Fibroblast of lung (primary cell): ENCODE data around the gene ZNF622. TPM values are rescaled to one million over a fixed set of nuclear protein-coding genes. Genes with fewer than 3 reads are reported as not detected.
"Not testable (repeated sequence)": the region's sequence is repeated elsewhere in the genome, so short reads cannot be mapped to it uniquely, and the experiment has no call there.

Experiments used
- DNase-seq, 2 donors: peaks; one replicate each; pipeline versions ENCODE4 v3.0.0 to v3.0.0-alpha.2; 2010; ENCODE audit warnings: low read depth in 2 of 2
- H2AFZ ChIP-seq: 2 replicates; pipeline ENCODE4 v1.5.1; 2012; ENCODE audit warnings: low read length, control low read depth, inconsistent platforms
- H3K27ac ChIP-seq: 2 replicates; pipeline ENCODE4 v1.5.1; 2011; ENCODE audit warnings: low read length, control low read depth; ENCODE audit not compliant: insufficient read depth
- H3K27me3 ChIP-seq: 2 replicates; pipeline ENCODE4 v1.5.1; 2011; ENCODE audit warnings: mild to moderate bottlenecking, low read length; ENCODE audit not compliant: control insufficient read depth, insufficient read depth
- H3K36me3 ChIP-seq: 2 replicates; pipeline ENCODE4 v1.5.1; 2011; ENCODE audit warnings: low read length; ENCODE audit not compliant: control insufficient read depth, insufficient read depth
- H3K4me1 ChIP-seq: 2 replicates; pipeline ENCODE4 v1.5.1; 2011; ENCODE audit warnings: low read length; ENCODE audit not compliant: control insufficient read depth, insufficient read depth; ENCODE audit errors: extremely low read depth
- H3K4me2 ChIP-seq: 2 replicates; pipeline ENCODE4 v1.5.1; 2011; ENCODE audit warnings: low read length, control low read depth; ENCODE audit not compliant: insufficient read depth; ENCODE audit errors: extremely low read depth
- H3K4me3 ChIP-seq, 4 experiments: fragments of 200-600 bp in 1 of 4; sonication (generic) in 1 of 4; replicated peaks in 1 of 4; 2 replicates each; pipeline ENCODE4 v1.5.1; 2011 to 2016; ENCODE audit warnings: low read length in 4 of 4, low read depth in 3 of 4, mild to moderate bottlenecking in 3 of 4, control low read depth in 2 of 4, inconsistent platforms in 1 of 4, mixed read lengths in 1 of 4; ENCODE audit not compliant: insufficient read depth in 1 of 4; ENCODE audit errors: control extremely low read depth in 1 of 4
- H3K79me2 ChIP-seq: 2 replicates; pipeline ENCODE4 v1.5.1; 2012; ENCODE audit warnings: mild to moderate bottlenecking, low read length, inconsistent platforms; ENCODE audit not compliant: control insufficient read depth, insufficient read depth
- H3K9ac ChIP-seq: 2 replicates; pipeline ENCODE4 v1.5.1; 2011; ENCODE audit warnings: mild to moderate bottlenecking, low read length, control low read depth; ENCODE audit not compliant: insufficient read depth
- H3K9me3 ChIP-seq: 2 replicates; pipeline ENCODE4 v1.5.1; 2012; ENCODE audit warnings: low read depth, low read length; ENCODE audit not compliant: control insufficient read depth, insufficient read depth
- H4K20me1 ChIP-seq: 2 replicates; pipeline ENCODE4 v1.5.1; 2011; ENCODE audit warnings: low read length; ENCODE audit not compliant: control insufficient read depth, insufficient read depth; ENCODE audit errors: extremely low read depth
- EZH2 ChIP-seq: IDR thresholded peaks from 2 replicates; pipeline ENCODE4 v1.5.1; 2012; ENCODE audit warnings: low read length, control low read depth, mild to moderate bottlenecking; ENCODE audit errors: missing control alignments
- polyA plus RNA-seq, 2 donors: library from polyadenylated mRNA; depleted of rRNA in 1 of 2; stranded (reverse) in 1 of 2; unstranded in 1 of 2; fragments of >200 nt; gene quantifications; 2 replicates each; pipeline ENCODE4 v1.2.1, GENCODE V29; 2011 to 2012; ENCODE audit warnings: missing spikeins in 1 of 2
- total RNA-seq: library from RNA; depleted of rRNA; stranded (reverse); fragments of >200 nt; gene quantifications from 2 replicates; pipeline ENCODE4 v1.2.1, GENCODE V29; 2014
- TF ChIP-seq, protein P1 (sequence below), 2 donors: IDR thresholded peaks in 1 of 2; conservative IDR thresholded peaks in 1 of 2; 1 replicate in 1 of 2; 2 replicates in 1 of 2; pipeline ENCODE4 v1.5.1; 2011 to 2012; ENCODE audit warnings: low read length in 2 of 2, control low read depth in 1 of 2, inconsistent platforms in 1 of 2, low read depth in 1 of 2, mild to moderate bottlenecking in 1 of 2

Gene ZNF622
- total and polyA plus RNA-seq, 2 donors (not counting 1 experiment from before 2014, with no cell fraction given) = 27.5 to 45.4 TPM

DNA sequence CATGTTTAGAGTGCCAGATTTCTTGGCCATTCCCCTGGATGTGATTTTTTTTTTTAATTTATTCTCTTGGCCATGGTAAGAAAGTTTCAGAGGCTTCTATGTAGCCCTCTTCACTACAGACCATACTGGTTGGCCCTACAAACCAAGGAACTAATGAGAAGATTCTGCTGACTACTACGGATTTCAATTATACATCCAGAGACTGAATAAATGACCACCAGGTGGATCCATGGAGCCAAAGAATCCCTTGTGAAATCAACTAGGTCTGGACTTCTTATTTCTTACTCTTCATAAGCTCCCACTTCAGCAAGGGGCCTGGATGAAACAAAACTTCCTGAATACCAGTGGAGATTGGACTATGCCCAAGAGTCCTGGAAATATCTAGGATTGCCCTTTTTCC is 27.6 kb downstream of the ZNF622 start:
- TF ChIP-seq EZH2 = no peak
- TF ChIP-seq, protein P1, sequence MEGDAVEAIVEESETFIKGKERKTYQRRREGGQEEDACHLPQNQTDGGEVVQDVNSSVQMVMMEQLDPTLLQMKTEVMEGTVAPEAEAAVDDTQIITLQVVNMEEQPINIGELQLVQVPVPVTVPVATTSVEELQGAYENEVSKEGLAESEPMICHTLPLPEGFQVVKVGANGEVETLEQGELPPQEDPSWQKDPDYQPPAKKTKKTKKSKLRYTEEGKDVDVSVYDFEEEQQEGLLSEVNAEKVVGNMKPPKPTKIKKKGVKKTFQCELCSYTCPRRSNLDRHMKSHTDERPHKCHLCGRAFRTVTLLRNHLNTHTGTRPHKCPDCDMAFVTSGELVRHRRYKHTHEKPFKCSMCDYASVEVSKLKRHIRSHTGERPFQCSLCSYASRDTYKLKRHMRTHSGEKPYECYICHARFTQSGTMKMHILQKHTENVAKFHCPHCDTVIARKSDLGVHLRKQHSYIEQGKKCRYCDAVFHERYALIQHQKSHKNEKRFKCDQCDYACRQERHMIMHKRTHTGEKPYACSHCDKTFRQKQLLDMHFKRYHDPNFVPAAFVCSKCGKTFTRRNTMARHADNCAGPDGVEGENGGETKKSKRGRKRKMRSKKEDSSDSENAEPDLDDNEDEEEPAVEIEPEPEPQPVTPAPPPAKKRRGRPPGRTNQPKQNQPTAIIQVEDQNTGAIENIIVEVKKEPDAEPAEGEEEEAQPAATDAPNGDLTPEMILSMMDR (conservative IDR thresholded peaks at IDR 0.05 in 1 of 2, IDR thresholded peaks at IDR 0.05 in 1 of 2; ENCODE audit: low read depth in 1 of 2, low read length in 2 of 2) = no peak
- no peaks in the 10 kb centered on the region for H3K4me1 ChIP-seq
- H3K79me2 ChIP-seq = no peaks in the 10 kb centered on the region
- no peaks in the 10 kb centered on the region for H4K20me1 ChIP-seq
- no peaks in the 10 kb centered on the region for H3K27me3 ChIP-seq
- H3K4me2 ChIP-seq = no peak overlapping the region
- no peaks in the 10 kb centered on the region for H3K36me3 ChIP-seq
- H2AFZ ChIP-seq = no peak overlapping the region
- H3K9ac ChIP-seq = no peak overlapping the region
- no peak overlapping the region for H3K4me3 ChIP-seq
- H3K27ac ChIP-seq = no peak overlapping the region
- DNase-seq = no peak
- no peaks in the 10 kb centered on the region for H3K9me3 ChIP-seq

DNA sequence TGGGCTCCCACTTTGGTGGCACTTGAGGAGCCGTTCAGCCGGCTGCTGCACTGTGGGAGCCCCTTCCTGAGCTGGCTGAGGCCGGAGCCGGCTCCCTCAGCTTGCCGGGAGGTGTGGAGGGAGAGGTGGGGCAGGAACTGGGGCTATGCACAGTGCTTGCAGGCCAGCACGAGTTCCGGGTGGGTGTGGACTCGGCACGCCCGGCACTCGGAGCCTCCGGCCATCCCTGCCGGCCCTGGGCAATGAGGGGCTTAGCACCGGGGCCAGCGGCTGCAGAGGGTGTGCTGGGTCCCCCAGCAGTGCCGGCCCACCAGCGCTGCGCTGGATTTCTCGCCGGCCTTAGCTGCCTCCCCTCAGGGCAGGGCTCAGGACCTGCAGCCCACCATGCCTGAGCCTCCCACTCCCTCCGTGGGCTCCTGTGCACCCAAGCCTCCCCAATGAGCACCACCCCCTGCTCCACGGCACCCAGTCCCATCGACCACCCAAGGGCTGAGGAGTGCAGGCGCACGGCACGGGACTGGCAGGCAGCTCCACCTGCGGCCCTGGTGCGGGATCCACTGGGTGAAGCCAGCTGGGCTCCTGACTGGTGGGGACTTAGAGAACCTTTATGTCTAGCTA is 29.4 kb downstream of the ZNF622 start:
- H3K4me2 ChIP-seq, H4K20me1 ChIP-seq, H2AFZ ChIP-seq, H3K9ac ChIP-seq, H3K9me3 ChIP-seq, H3K27ac ChIP-seq, H3K4me1 ChIP-seq, H3K4me3 ChIP-seq, DNase-seq, H3K27me3 ChIP-seq, H3K79me2 ChIP-seq, H3K36me3 ChIP-seq: not testable (repeated sequence)

GRCh38 chr5:16431490-16431889 is 34.1 kb downstream of the ZNF622 start:
- no peak overlapping the region for H2AFZ ChIP-seq
- no peak overlapping the region for H3K9ac ChIP-seq
- H3K4me2 ChIP-seq = no peak overlapping the region
- TF ChIP-seq EZH2 = no peak
- H3K79me2 ChIP-seq = no peaks in the 10 kb centered on the region
- no peaks in the 10 kb centered on the region for H3K4me1 ChIP-seq
- no peaks in the 10 kb centered on the region for H3K9me3 ChIP-seq
- H3K27me3 ChIP-seq = no peaks in the 10 kb centered on the region
- H3K4me3 ChIP-seq = no peak overlapping the region
- H3K27ac ChIP-seq = no peak overlapping the region
- no peaks in the 10 kb centered on the region for H3K36me3 ChIP-seq
- no peak for DNase-seq
- H4K20me1 ChIP-seq = no peaks in the 10 kb centered on the region

GRCh38 chr5:16430349-16431089 is 35.1 kb downstream of the ZNF622 start:
- Histone ChIP-seq H3K27ac (no peak overlapping the region), H3K4me2 (no peak overlapping the region), H3K79me2 (no peaks in the 10 kb centered on the region), H3K36me3 (no peaks in the 10 kb centered on the region), H3K9me3 (no peaks in the 10 kb centered on the region), H3K9ac (no peak overlapping the region), H3K27me3 (no peaks in the 10 kb centered on the region), H3K4me3 (no peak overlapping the region), H3K4me1 (no peaks in the 10 kb centered on the region), H4K20me1 (no peaks in the 10 kb centered on the region), H2AFZ (no peak overlapping the region)
- TF ChIP-seq EZH2 = no peak
- TF ChIP-seq, protein P1 (conservative IDR thresholded peaks at IDR 0.05 in 1 of 2, IDR thresholded peaks at IDR 0.05 in 1 of 2; ENCODE audit: low read depth in 1 of 2, low read length in 2 of 2) = no peak
- DNase-seq = no peak
